GM15510 (cell line): ENCODE results near the gene RXFP1.

ENCODE experiments used
- POLR2A ChIP-seq: IDR thresholded peaks from 3 replicates; pipeline ENCODE4 v1.6.1; 2011; ENCODE audit warnings: borderline replicate concordance; ENCODE audit not compliant: insufficient read length; ENCODE audit errors: extremely low read depth

Gene RXFP1

GRCh38 chr4:158534727-158535126 lies 13.0 kb downstream of the RXFP1 start:
- TF ChIP-seq POLR2A = no peak

DNA sequence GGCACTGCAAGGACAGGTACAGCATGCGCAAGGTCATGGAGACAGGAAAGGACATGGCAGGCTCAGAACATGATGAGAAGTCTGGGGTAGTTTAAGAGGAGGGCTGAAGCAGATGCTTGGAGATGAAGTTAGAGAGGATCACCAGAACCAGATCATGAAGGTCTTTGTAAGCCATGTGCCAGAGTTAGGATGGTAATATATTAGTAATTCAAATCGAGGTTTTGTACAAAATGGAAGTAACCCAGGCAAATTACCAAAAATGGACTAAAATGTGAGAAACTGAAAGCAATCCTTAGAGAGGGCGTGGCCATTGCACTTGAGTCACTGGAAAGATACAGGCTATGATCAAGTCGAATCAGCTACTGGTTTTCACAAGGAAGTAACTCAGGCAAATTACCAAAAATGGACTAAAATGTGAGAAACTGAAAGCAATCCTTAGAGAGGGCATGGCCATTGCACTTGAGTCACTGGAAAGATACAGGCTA lies 13.5 kb downstream of the RXFP1 start:
- no peak for TF ChIP-seq POLR2A

- no peak for TF ChIP-seq POLR2A
Measured at GRCh38 chr4:158536833-158537232, 15.2 kb downstream of the RXFP1 start.

- no peak for TF ChIP-seq POLR2A
Measured at GRCh38 chr4:158538176-158538575, 16.5 kb downstream of the RXFP1 start.

DNA sequence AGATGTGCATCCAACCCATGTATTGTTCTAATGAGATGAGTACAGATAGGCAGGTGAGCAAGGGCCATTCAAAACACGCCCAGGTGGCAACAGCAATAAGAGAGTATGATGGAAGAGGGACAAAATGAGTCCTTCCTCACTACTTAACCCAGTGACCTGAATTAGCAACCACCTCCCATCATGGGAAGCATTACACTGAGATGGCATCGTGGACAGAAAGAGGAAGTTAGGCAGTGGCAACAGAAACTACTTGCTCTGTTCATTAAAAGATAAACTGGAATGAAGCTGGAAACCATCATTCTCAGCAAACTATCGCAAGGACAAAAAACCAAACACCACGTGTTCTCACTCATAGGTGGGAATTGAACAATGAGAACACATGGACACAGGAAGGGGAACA lies 17.2 kb downstream of the RXFP1 start:
- TF ChIP-seq POLR2A = no peak

GRCh38 chr4:158540125-158540907 lies 18.6 kb downstream of the RXFP1 start:
- TF ChIP-seq POLR2A = no peak

- no peak for TF ChIP-seq POLR2A
Measured at GRCh38 chr4:158541506-158541905, 19.8 kb downstream of the RXFP1 start.

DNA sequence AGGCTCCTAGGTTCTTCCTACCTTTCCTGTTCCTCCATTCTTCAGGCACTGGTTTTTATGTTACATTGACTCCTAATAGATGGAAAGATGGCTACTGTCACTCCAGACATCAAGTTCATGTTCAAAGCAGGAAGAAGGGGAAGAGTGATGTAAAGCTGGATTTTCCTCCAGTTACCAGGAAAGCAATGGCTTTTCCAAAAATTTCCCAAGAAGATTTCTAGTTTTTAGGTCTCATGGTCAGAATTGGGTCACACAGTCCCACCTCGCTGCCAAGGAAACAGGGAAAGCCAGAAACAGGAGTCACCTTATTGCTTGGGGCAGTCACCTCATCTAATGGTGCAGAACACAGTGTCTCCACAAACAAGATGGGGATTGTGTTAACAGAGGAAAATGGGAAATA lies 21.5 kb downstream of the RXFP1 start:
- TF ChIP-seq POLR2A = no peak

DNA sequence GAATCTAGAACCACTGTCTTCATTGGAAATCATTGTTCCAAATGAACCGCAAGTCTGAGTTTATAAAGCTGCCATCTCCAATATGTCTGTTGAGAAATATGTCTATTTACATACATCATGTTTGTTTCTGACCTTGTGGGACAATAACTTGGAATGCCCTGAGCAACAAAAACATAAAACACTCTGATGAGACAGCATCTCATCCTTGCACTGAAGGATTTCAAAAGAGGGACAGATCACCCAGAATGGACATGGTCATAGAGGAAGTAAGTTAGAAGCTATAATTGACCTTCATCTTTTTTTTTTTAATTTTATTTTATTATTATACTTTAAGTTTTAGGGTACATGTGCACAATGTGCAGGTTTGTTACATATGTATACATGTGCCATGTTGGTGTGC lies 22.5 kb downstream of the RXFP1 start:
- TF ChIP-seq POLR2A = no peak

- no peak for TF ChIP-seq POLR2A
Measured at GRCh38 chr4:158553364-158553763, 31.7 kb downstream of the RXFP1 start.

- TF ChIP-seq POLR2A = no peak
Measured at GRCh38 chr4:158560284-158560683, 38.6 kb downstream of the RXFP1 start.

DNA sequence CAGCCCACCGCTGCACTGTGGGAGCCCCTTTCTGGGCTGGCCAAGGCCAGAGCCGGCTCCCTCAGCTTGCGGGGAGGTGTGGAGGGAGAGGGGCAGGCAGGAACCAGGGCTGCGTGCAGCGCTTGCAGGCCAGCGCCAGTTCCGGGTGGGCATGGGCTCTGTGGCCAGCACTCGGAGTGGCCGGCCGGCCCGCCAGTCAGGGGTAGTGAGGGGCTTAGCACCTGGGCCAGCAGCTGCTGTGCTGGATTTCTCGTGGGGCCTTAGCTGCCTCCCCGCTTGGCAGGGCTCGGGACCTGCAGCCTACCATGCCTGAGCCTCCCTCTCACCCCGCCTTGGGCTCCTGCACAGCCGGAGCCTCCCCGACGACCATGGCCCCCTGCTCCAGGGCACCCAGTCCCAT lies 45.2 kb downstream of the RXFP1 start:
- TF ChIP-seq POLR2A = no peak

GRCh38 chr4:158571736-158572135 lies 50.1 kb downstream of the RXFP1 start:
- no peak for TF ChIP-seq POLR2A

GRCh38 chr4:158572608-158573007 lies 50.9 kb downstream of the RXFP1 start:
- no peak for TF ChIP-seq POLR2A

DNA sequence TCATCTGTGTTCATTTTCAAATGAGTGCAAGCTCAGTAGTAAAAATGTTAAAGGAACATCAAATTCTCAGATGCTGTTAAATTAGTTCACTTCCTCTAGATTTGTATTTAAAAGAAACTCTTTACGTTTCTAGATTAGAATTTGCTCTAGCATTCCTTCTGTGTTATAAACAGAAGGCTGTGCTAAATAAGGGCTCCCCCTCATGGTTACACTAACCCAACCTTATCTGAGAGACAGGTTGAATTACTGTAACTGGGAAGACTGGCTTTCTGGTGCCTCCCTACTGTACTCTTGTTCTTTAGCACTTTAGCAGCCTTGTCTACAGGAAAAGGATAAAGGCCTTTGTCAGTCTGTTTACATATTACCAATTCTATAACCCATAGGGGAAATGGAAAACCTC lies 56.8 kb downstream of the RXFP1 start:
- no peak for TF ChIP-seq POLR2A

DNA sequence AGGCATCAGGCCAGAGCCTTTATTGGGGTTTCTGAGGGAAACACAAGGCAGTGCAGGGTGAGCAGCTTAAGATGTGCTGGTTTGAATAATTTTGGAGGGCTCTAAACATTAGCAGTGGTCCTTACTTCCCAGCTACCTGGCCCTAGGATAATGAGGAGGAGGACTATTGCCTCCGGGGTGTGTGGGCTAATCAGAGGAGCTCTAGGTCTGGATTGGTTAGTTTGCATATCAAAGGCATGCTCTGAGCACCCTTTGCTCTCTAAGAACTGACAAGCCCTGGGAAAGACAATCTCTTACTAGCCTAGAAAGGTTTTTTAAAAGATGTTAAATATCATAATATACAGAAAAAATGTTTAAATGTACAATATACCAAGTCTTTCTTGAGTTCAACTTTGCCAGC lies 58.4 kb downstream of the RXFP1 start:
- no peak for TF ChIP-seq POLR2A
